NCI-H187 treated with DMSO at 0.1 percent for 48 hours (cell line): ENCODE measurements around the gene NCKAP5L.
"Not testable (repeated sequence)": the region's sequence is repeated elsewhere in the genome, so short reads cannot be mapped to it uniquely, and the experiment has no call there.

ENCODE experiments used
- DNase-seq: peaks from one replicate; lab custom pipeline; 2025; lab: John Stamatoyannopoulos, UW

Gene NCKAP5L

DNA sequence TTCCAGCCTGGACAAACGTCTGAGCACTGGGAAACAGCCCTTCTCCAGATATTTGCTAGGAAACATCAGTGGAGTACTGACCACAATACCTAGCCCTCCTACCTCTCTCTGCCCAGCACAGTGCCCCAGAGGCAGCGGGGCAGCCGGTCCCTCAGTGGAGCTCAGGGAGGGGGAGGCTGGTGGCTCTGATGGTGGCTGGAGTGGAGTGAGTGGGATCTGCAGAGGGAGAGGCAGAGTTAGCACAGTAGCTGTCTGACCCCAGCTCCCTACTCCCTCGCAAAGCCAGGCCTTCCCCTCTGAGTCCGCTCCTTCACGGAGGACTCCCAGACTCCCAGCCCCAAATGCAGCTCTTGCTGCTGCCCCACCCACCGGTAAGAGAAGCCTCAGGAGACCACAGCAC lies 30.0 kb downstream of the NCKAP5L start:
- DNase-seq: no peak

DNA sequence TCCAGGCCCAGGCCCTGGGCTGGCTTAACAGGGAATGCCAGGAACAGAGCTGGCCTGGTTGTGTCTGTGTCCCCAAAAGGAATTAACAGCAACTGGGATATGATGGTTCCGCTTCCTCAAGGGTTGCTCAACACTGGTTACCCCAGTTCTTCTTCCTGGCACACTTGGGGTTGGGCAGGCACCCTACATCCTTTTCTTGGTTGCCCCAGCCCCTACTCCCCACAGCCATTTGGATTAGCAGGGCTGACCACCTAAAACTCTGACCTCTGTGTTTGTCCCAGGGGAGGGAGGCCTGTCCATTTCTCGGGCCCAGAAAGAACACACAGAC lies 30.8 kb downstream of the NCKAP5L start:
- no peak for DNase-seq

DNA sequence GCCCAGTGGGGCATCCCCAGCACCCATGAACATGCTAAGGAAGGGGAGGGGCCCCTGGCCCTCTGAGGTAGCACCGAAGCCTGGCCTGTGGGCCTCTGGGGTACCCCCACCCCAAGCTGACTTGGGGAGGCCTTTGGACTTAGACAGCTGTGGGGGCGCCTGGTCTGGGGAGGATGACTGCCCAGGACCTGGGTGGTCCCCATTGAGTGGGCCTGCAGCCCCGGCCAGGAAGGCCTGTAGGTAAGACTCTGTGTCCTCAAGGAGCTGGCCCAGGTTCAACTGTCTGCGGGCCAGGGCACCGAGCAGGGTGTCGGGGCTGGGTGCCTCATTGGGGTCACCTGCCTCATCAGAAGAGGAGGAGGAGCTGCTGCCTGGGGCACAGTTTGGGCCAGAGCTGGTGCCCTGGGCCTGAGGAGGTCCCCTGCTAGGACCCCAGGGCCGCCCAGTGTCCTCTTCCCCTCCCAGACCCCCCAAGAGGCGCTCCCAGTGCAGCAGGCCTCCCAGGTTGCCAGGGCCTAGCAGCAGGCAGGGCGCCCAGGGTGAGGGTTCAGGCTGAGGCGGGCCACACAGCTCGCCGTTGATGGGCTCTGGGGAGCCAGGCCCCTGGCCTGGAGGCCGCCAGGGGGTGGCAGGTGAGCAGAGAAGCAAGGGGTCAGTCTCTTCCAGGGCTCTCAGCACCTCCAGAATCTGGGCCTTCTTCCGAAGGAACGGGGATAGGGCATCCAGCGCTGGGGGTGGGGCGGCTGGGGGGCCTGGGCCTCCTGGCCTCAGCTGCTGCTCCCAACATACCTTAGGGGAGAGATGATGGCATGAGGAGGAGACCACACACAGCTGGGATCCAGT lies 31.4 kb downstream of the NCKAP5L start:
- no peak for DNase-seq

DNA sequence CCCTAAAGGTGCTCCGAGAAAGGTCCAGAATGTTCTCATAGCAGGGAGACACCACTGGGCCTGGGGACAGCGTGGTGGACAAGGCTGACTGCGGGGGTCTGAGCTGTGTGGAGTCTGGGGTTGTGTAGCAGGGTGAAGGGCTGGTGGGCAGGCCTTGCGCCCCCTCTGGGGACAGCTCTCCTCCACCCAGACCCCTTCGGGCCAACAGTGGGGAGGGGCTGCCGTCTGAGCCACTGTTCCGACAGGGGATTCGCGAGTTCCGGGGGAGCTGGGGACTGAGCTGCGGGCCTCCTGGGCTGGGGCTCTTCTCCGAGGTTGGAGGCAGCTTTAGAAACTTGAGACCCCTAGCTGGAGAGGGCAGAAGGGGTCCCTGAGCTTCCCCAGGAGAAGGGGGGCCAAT lies 32.1 kb downstream of the NCKAP5L start:
- DNase-seq: no peak

DNA sequence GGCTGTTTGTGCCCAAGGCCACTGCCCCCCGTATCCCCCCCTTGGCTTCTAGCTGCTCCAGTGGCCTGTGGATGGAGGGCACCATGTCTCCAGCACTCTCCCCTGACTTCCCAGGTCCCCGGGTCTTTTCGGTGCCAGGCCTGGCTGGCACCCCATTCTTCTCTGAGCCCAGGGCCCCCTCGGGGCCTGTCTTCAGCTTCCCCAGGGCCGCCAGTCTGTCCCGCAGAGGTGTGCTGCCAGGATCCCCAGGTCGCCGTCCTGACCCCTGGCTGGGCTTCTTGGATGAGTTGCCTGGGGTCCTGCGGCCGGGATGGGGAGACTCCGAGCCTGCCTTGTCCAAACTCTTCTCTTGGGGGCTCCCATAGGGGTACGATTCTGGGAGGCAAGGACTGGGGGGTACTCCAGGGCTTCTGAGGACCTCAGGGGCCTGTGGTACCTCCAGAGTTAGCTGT lies 32.5 kb downstream of the NCKAP5L start:
- no peak for DNase-seq

DNA sequence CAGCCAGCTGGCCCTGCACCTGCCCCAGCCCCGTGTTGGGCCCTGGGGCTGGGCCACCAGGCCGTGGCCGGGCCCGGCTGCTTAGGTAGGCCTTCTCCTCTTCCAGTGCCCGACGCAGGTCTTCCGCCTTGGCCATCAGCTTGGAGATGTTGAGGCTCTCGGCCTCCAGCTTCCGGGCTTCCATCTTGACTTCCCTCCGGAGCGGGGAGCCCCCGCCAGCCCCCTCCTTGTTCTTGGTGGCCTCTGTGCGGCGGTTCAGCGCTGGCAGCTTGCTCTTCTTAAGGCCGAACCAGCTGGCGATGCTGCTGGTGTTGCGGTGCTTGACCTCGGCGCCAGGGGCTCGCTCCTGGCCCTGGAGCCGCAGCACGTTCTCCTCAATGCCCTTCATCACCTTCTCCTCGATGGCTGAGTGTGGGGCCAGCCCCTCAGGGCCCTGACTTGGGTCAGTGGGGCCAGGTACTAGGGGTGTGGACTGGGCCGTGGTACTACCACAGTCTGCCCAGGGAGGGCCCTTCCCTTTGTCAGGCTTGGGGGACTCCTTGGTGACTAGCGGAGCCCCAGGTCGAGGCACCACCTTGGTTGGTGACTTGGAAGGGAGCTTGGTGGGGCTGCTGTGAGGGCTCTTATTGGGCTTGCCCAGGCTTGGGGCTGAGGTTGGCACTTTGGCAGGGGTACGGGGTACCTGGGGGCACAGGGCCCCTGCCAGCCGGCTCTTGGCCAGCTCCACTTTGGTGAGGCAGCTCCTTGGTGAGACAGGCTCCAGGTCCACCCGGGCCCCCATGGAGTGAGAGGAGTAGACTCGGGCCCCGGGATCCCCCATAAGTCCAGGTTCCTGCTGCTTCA lies 33.2 kb downstream of the NCKAP5L start:
- DNase-seq: no peak

DNA sequence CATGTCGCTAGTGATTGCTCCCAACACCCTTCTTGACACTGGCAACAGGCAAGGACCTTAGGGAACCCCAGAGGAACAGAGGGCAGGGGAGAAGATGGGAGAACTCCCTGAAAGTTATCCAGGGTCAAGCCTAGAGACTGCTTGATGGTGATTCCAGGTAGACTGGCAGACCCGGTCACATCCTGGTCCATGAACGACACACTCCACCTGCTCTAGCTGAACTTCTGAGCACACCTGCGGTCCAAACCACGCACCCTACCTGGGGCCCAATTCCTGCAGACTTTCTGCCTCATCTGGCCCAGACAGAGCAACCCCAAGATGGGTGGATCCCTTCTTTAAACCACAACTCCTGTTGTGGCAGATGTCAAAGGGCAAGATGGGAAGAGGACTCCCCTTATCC lies 34.2 kb downstream of the NCKAP5L start:
- DNase-seq: no peak

DNA sequence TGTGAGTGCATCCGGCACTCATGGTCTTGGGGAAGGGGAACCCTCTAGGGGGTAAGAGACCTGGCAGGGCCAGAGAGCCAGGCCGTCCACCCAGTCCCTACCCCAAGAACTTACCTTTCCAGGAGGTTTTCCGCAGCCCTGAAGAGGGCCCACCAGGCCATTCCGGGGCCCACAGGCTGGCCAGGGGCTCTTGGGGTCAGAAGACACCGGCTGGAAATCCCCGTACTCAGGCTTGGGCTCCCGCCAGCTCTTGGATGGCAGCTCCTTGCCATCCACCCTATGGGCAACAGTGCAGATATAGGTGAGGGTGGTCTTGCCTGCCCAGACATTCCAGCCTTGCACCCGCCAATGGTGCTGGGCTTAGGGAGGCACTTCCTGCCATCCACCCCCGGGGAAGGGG lies 34.6 kb downstream of the NCKAP5L start:
- DNase-seq: no peak

DNA sequence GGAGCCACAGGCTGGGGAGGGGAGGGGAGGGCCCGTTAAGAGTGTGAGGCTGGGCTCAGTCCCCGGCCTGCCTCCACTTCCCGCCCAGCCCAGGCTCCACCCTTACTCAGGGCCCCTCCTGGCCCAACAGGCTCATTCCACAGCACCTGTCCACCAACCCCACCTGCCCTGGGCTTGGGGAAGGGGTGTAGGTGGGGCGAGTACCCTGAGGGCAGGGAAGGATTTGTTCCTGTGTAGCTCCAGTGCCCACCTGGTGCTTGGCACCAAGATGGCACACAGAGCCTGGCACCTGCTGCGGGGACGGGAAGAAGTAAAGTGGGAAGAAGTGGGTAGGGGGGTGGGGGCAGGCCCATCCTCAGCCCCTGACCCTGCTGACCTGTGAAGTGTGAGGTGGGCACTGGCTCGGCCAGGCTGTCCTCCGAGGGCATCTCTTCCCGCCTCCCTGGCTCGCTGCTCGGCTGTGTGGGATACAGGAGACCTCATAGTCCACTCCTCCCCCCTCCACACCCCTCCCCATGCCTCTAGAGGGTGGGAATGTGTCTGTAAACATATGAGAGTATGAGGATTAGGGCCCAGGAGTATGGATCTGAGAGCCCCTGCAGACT lies 35.1 kb downstream of the NCKAP5L start:
- DNase-seq: no peak

DNA sequence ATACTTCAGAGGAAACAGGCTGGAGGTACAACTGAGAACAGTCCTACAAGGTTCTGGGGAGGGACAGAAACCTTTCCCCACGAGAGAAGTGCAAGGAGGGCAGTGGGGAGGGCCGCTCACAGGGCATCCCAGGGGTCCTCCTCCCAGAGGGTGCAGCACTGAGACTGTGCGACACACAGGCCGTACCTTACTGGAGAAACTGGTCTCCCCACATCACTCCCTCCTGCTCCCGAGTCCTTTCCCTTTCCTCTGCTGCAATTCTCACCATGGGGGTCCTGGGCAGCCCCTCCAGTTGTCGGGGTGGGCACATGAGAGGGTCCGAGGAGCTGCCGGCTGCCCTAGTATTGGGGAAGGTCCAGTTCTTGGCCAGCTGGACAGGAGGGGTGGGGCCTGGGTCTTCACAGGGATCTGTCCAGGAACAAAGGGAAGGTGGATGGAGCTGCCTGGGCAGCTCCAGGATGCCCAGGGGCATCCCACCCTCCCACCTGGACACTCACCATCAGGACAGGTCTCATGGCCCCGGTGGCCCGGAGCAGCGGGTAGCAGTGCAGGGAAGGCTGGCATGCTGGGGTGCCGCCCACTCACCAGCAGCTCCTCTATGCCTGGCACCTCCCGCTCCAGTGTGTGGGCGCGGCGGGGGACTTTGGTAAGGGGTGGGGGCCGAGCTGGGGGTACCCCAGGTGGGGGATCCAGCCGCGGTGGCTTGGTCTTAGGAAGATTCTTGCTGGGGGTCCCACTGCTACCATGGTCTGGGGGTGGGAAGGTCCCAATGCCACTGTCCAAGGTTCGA lies 35.8 kb downstream of the NCKAP5L start:
- no peak for DNase-seq

DNA sequence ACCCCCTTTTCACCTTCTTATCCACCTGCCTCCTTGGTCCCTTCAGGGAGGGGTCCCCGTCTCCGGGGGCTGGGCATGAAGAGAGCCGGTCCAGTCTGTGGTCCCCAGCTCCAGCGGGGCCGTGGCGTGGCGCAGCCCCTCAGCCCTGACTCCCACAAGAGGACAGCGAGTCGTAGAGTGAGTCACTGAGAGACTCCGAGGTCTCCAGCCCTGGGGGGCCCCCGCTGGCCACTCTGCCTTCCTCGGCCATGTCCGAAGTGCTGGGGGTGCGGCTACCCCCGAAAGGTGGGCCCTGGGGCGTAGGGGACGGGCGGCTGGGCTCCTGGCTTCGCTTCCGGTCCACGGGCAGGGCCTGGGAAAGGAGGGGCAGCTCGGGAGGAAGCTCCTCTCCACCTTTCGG lies 36.5 kb downstream of the NCKAP5L start:
- DNase-seq: no peak

DNA sequence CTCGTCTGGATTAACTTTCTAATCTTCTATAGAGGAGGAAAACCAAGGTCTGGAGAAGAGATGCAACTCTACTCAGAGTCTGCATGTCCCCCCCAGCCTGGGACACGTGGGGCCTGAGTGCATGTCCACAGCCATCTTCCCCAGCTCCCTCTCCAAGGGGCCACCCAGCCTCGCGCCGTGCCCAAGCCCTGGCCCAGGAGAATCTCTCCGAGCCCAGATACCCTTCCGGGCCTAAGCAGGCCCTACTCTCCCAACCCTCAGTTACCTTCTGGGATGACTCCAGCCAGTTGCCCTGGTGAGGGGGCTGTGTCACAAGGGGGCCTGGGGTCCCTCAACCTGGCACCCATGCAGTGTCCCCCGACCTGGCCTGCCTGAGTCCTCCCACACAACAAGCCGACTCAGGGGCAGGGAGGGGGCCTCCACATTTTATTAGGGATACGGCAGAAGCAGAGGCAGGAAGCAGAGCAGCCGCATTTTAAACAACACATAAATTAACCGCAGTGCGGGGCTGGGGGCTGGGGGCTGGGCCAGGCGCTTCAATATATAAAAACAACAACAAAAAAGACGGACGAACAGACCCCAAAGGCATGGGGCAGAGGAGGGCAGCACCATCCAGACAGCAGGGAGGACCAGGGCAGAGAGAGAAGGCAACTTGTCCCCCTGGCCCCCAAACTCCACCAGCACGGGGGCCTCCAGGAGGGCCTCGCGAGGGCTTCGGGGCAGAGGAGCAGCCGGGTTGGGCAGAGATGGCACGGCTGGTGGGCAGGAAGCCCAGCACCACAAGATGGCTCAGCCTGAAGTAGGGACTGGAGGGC lies 37.3 kb downstream of the NCKAP5L start:
- no peak for DNase-seq

DNA sequence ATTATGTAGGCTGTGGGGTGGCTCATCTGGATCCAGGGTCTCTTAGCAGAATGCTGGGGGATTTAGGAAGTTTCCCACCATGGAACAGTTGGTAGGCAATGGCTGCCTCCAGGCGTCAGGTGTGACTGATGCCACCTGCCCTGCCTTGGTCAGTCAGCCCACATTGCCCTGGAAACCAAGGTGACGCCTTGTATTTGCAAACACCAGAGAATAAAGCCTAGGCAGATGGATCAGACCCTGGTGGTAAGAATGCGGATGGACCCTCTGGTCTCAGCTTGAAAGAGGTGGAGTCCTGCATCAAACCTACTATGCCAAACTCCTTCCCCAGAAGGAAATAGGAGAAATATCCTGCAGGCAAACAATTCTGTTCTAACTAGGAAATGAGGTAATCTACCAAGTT lies 38.2 kb downstream of the NCKAP5L start:
- no peak for DNase-seq

DNA sequence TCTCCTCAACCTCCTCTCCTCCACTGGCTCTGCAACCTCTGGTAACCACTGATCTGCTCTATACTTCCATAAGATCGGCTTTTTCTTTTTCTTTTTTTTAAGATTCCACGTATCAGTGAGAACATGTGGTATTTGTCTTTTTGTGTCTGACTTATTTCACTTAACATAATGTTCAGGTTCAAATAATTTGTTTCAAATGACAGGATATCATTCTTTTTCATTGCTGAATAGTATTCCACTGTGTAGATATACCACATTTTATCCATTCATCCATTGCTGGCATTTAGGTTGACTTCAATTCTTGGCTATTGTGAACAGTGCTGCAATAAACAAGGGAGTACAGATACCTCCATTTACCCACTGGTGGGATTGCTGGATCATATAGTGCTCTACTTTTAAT lies 40.5 kb downstream of the NCKAP5L start:
- no peak for DNase-seq

DNA sequence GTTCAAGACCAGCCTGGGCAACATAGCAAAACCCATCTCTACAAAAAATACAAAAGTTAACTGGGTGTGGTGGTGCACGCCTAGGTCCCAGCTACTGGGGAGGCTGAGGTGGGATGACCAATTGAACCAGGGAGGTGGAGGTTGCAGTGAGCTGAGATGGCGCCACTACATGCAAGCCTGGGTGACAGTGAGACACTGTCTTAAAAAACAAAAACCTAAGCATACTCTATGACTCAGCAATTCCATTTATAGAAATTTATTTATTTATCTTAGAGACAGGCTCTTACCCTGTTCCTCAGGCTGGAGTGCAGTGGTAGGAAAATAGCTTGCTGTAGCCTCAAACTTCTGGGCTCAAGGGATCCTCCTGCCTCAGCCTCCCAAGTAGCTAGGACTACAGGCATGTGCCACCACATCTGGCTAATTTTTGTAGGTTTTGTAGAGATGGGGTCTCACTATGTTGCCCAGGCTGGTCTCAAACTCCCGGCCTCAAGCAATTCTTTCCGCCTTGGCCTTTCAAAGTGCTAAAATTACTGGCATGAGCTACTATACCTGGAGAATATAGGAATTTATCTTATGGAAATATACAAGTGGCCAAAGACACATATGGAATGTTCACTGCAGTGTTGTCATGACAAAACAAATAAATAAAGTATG lies 43.3 kb downstream of the NCKAP5L start:
- DNase-seq: no peak

DNA sequence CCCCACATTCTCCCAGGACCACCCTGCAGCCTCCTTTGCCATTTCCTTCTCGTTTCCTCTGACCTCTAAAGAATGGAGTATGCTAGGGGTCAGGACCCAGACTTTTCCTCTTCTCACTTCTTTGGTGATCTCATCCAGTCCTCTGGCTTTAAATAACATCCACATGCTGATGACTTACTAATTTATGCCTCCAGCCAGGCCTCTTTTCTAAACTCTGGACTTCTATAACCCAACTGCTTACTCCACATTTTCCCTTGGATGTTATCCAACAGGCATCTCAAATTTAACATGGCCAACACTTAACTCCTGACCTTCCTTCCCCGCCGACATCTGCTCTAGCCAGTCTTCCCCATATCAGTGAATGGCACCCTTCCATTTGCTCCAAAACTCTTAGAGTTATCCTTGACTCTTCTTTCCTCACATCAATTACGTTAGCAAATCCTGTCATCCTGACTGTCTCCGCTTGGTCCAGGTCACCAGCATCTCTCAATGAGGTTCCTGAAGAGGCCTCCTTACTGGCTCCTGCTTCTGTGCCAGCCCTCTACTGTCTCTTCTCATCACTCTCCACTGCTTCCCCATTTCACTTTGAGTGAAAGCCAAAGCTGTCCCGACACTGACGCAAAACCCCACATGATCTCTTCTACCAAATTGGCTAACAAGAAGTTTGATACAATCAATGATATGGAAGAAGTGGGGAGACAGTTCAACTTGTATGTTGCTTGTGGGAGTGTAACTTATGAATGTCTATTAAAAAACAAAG lies 44.1 kb downstream of the NCKAP5L start:
- DNase-seq: no peak

DNA sequence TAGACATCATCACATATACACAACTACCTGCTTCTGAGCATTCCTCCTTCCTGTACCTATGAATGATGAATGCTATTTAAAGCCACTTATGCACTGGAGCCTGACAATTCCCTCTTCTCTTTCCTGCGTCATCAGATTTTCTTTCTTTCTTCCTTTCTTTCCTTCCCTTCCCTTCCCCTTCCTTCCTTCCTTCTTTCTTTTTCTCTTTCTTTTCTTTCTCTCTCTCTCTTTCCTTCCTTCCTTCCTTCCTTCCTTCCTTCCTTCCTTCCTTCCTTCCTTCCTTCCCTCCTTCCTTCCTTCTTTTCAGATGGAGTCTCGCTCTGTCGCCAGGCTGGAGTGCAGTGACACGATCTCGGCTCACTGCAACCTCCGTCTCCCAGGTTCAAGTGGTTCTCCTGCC lies 47.3 kb downstream of the NCKAP5L start:
- DNase-seq: not testable (repeated sequence)

DNA sequence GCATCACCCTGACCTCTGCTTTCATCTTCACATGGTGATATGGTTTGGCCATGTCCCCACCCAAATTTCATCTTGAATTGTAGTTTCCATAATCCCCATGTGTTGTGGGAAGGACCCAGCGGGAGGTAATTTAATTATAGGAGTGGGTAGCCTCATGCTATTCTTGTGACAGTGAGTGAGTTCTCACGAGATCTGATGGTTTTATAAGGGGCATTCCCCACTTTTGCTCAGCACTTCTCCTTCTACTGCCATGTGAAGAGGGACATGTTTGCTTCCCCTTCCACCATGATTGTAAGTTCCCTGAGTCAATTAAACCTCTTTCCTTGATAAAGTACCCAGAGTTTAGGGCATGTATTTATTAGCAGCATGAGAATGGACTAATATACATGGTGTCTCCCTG lies 48.6 kb downstream of the NCKAP5L start:
- DNase-seq: no peak

DNA sequence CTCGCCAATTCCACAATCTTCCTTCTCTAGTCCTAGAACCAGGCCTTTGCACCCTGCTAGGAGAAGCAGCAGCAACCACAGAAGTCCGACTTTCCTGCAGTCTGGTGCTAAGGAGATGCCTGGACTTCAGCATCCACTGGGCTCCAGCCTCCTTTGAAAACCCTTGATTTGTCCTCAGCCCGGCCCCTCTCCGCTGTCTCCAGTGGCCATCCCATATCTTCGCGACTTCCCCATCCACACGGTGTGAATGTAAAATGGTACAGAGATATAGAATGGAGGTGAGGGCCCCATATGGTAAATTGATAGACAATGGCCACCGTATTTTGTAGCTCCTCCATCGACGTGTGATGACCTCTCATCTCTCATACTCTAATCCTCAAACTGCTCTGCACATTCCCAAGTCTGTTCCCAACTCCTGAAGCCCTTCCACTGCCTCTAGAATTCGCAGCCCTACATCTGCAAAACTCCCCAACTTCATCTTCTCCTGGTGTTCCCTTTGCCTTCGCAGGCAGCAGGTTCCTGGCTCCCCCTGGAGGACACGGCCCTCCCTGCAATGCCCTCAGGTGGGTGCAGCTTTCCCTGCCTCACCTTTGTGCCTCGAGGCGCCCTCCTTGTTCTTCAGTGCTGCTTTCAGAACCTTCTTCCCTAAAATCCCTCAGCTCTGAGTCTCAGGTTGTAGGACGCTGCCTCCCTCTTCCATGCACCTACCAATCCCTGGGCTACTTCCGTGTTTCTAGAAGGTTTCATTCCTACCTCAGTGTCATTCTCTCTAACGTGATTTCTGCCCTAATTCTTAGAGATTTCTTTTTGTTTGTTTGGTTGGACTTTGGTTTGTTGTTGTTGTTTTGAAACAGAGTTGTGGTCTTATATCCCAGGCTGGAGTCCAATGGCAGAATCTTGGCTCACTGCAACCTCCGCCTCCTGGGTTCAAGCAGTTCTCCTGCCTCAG lies 50.1 kb downstream of the NCKAP5L start:
- DNase-seq: no peak
